Right lobe of liver (tissue), 4 donors: Measurements from ENCODE around the gene PRKCA.
"Not testable (repeated sequence)": the region's sequence is repeated elsewhere in the genome, so short reads cannot be mapped to it uniquely, and the experiment has no call there.

Source experiments
- POLR2A ChIP-seq: fragments of 450-650 bp; IDR thresholded peaks from one replicate; pipeline ENCODE4 v1.6.1; 2017; ENCODE audit warnings: antibody characterized with exemption, mild to moderate bottlenecking
- TF ChIP-seq, protein P1 (sequence below), 4 donors: fragments of 200-600 bp in 3 of 4; fragments of 450-650 bp in 1 of 4; IDR thresholded peaks; one replicate each; pipeline versions ENCODE4 v1.5.1 to v1.8.0; 2016 to 2022; ENCODE audit warnings: antibody characterized with exemption in 4 of 4, mild to moderate bottlenecking in 2 of 4
- donor health status: DM: no; HTN: no; CAD: no.
- donor health status: DM: no; HTN: no; CAD: no.
- donor health status: DM: no; HTN: yes; CAD: no.

DNA sequence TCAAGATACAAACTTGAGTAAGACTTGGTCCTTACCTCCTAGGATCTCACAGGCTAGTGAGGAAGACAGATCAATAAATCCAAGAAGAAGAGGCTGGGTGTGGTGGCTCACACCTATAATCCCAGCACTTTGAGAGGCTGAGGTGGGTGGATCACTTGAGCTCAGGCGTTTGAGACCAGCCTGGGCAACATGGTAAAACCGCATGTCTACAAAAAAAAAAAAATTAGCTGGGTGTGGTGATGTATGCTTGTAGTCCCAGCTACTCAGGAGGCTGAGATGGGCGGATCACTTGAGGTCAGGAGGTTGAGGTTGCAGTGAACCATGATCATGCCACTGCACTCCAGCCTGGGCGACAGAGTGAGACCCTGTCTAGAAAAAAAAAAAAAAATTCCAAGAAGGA, 423.0 kb downstream of the PRKCA start:
- TF ChIP-seq, protein P1, sequence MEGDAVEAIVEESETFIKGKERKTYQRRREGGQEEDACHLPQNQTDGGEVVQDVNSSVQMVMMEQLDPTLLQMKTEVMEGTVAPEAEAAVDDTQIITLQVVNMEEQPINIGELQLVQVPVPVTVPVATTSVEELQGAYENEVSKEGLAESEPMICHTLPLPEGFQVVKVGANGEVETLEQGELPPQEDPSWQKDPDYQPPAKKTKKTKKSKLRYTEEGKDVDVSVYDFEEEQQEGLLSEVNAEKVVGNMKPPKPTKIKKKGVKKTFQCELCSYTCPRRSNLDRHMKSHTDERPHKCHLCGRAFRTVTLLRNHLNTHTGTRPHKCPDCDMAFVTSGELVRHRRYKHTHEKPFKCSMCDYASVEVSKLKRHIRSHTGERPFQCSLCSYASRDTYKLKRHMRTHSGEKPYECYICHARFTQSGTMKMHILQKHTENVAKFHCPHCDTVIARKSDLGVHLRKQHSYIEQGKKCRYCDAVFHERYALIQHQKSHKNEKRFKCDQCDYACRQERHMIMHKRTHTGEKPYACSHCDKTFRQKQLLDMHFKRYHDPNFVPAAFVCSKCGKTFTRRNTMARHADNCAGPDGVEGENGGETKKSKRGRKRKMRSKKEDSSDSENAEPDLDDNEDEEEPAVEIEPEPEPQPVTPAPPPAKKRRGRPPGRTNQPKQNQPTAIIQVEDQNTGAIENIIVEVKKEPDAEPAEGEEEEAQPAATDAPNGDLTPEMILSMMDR (IDR thresholded peaks at IDR 0.05) = not testable (repeated sequence)
- not testable (repeated sequence) for TF ChIP-seq POLR2A
